Suprapubic skin (tissue), 4 donors: Measurements from ENCODE around the gene RRP1. TPM values are rescaled to one million over a fixed set of nuclear protein-coding genes. Genes with fewer than 3 reads are reported as not detected.

Experiments used
- DNase-seq, 2 donors: peaks; one replicate each; pipeline ENCODE4 v3.0.0-alpha.2; 2019; ENCODE audit warnings: low spot score in 2 of 2
- H3K27ac ChIP-seq: fragments of 200-600 bp; sonication (generic); one replicate; pipeline ENCODE4 v1.5.1; 2019
- H3K27me3 ChIP-seq: fragments of 200-600 bp; sonication (generic); one replicate; pipeline ENCODE4 v1.5.1; 2019
- H3K36me3 ChIP-seq: fragments of 200-600 bp; sonication (generic); one replicate; pipeline ENCODE4 v1.5.1; 2019
- H3K4me1 ChIP-seq: fragments of 200-600 bp; sonication (generic); one replicate; pipeline ENCODE4 v1.5.1; 2019
- H3K4me3 ChIP-seq: fragments of 200-600 bp; sonication (generic); one replicate; pipeline ENCODE4 v1.5.1; 2019; ENCODE audit warnings: mild to moderate bottlenecking
- H3K9me3 ChIP-seq: fragments of 200-600 bp; sonication (generic); one replicate; pipeline ENCODE4 v1.5.1; 2019
- EP300 ChIP-seq: sonication (generic); formaldehyde crosslinking; IDR thresholded peaks from one replicate; pipeline ENCODE4 v1.6.1; 2017; ENCODE audit warnings: antibody characterized with exemption
- POLR2A ChIP-seq, 2 donors: fragments of 450-650 bp; IDR thresholded peaks; one replicate each; pipeline ENCODE4 v1.6.1; 2017; ENCODE audit warnings: antibody characterized with exemption in 2 of 2, mild to moderate bottlenecking in 2 of 2, moderate library complexity in 2 of 2
- POLR2AphosphoS5 ChIP-seq, 3 donors: sonication (generic); formaldehyde crosslinking; IDR thresholded peaks; one replicate each; pipeline ENCODE4 v1.6.1; 2017; ENCODE audit warnings: antibody characterized with exemption in 3 of 3
- WGBS: methylation state at CpG from one replicate; pipeline ENCODE4 v1.1.5; 2018; 5-methylcytosine and 5-hydroxymethylcytosine counted together
- total RNA-seq, 4 donors: library from RNA; depleted of rRNA; stranded (reverse); fragments of >200 nt; gene quantifications; one replicate each; pipeline ENCODE4 v1.1.0, GENCODE V29; 2016
- TF ChIP-seq, protein P1 (sequence below), 2 donors: fragments of 200-600 bp in 1 of 2; fragments of 450-650 bp in 1 of 2; sonication (generic) in 1 of 2; IDR thresholded peaks; one replicate each; pipeline ENCODE4 v1.5.1; 2016 to 2019; ENCODE audit warnings: antibody characterized with exemption in 2 of 2, mild to moderate bottlenecking in 1 of 2, moderate library complexity in 1 of 2

RRP1 gene
- total RNA-seq, 4 donors from 2014 or later = 22.5 to 34.6 (median 28.4) TPM

GRCh38 chr21:43829575-43830119 is 40.3 kb downstream of the RRP1 start:
- 57% methylated on average over 20 of the region's 22 CpGs for WGBS
- no peaks in the 10 kb centered on the region for H3K36me3 ChIP-seq
- H3K9me3 ChIP-seq = no peaks in the 10 kb centered on the region
- no peak overlapping the region for H3K4me3 ChIP-seq
- no peak overlapping the region for H3K27ac ChIP-seq
- TF ChIP-seq EP300 = no peak
- TF ChIP-seq, protein P1, sequence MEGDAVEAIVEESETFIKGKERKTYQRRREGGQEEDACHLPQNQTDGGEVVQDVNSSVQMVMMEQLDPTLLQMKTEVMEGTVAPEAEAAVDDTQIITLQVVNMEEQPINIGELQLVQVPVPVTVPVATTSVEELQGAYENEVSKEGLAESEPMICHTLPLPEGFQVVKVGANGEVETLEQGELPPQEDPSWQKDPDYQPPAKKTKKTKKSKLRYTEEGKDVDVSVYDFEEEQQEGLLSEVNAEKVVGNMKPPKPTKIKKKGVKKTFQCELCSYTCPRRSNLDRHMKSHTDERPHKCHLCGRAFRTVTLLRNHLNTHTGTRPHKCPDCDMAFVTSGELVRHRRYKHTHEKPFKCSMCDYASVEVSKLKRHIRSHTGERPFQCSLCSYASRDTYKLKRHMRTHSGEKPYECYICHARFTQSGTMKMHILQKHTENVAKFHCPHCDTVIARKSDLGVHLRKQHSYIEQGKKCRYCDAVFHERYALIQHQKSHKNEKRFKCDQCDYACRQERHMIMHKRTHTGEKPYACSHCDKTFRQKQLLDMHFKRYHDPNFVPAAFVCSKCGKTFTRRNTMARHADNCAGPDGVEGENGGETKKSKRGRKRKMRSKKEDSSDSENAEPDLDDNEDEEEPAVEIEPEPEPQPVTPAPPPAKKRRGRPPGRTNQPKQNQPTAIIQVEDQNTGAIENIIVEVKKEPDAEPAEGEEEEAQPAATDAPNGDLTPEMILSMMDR (IDR thresholded peaks at IDR 0.05) = no peak
- TF ChIP-seq POLR2A (IDR thresholded peaks at IDR 0.05) = no peak
- TF ChIP-seq POLR2AphosphoS5 (IDR thresholded peaks at IDR 0.05) = no peak
- peaks cover 17% of the 10 kb centered on the region for H3K4me1 ChIP-seq
- peaks cover 17% of the 10 kb centered on the region for H3K27me3 ChIP-seq
- no peak for DNase-seq

DNA sequence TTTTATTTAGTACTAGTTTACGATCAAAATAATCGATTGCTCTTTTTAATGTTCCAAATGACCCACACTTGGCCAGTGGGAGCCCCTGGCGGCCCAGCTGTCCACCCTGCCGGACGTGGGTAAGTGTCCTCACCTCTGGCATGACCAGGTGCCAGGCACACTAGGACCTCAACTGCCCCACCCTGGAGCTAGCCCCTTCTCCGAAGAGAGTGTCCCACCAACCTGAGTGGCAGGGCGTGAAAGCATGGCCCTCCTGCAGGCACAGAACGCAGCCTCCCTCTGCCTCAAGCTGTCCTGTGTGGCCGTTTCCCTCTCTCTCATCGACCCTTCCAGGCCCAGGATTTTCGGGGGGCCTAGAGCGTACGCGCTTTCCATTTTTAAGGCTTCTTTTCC is 42.8 kb downstream of the RRP1 start:
- WGBS = 90% methylated on average over 14 of the region's 14 CpGs
- peaks cover 20% of the 10 kb centered on the region for H3K27me3 ChIP-seq

DNA sequence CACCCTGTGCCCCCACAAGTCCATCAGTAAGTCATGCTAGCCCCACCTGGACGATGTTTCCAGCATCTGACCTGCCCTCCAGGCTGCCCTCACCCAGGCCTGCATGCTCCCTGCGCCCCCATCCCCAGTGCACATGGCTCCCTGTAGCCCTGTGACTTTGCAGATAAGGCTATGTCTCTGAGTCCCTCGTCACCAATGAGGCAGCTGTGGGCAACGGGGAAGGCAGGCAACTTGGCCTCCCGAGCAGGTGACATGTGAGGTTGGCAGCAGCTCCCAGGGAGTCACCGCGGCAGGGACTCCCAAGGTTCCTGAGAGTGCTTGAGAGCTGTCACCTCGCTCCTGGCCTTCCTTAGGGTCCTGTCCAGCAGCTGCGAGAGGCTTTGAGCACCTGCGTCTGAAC is 43.3 kb downstream of the RRP1 start:
- DNase-seq = no peak
- Histone ChIP-seq H3K27ac (no peak overlapping the region), H3K9me3 (no peaks in the 10 kb centered on the region), H3K4me1 (no peaks in the 10 kb centered on the region), H3K27me3 (peaks cover 20% of the 10 kb centered on the region), H3K4me3 (no peak overlapping the region), H3K36me3 (no peaks in the 10 kb centered on the region)
- 82% methylated on average over 5 of the region's 10 CpGs for WGBS
- no peak for TF ChIP-seq POLR2AphosphoS5 (IDR thresholded peaks at IDR 0.05)
- TF ChIP-seq EP300 = no peak
- TF ChIP-seq POLR2A (IDR thresholded peaks at IDR 0.05) = no peak
- TF ChIP-seq, protein P1 (IDR thresholded peaks at IDR 0.05) = no peak

More for the DNA sequence above, 42.8 kb downstream of the RRP1 start:
- DNase-seq = no peak
- Histone ChIP-seq H3K4me3 (no peak overlapping the region), H3K36me3 (no peaks in the 10 kb centered on the region), H3K27ac (no peak overlapping the region), H3K9me3 (no peaks in the 10 kb centered on the region), H3K4me1 (no peaks in the 10 kb centered on the region)
- no peak for TF ChIP-seq POLR2AphosphoS5 (IDR thresholded peaks at IDR 0.05)
- TF ChIP-seq, protein P1 (IDR thresholded peaks at IDR 0.05) = no peak
- no peak for TF ChIP-seq EP300
- TF ChIP-seq POLR2A (IDR thresholded peaks at IDR 0.05) = no peak

DNA sequence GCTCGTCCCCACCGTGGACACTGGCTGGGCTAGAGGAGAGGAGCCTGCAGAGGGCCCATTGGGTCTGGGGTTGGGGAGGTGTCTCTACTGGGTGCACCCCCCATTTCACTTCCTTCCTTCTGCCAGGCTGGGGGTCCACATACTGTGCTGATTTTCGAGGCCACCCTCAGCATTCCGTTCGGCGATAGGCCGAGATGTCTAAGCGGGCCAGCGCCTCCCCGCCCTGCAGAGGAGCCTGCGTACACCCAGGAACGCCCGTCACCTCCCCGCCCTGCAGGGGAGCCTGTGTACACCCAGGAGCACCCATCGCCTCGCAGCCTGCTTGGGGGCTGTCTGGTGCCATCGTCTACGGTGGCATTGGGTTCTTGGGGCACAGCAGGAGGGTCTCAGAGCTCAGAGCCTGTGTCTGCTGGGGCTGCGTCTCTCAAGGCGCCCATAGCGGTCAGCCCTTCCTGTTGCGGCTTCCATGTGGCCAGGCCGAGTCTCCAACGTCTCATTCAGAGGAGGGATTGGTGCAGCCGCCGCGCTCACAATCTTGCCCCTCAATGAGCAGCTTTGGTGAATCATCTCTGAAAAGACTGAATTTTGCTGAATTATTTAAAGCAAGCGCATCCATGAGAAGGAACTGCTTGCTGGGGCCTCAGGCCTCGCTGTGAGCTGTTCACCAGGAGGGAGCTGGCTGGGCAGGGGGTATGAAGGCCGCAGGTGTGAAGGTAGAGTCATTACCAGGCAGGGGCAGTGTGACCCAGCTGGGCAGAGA is 44.9 kb downstream of the RRP1 start:
- no peaks in the 10 kb centered on the region for H3K4me1 ChIP-seq
- 82% methylated on average over 15 of the region's 30 CpGs for WGBS
- DNase-seq = no peak
- H3K27me3 ChIP-seq = peaks cover 20% of the 10 kb centered on the region
- H3K36me3 ChIP-seq = no peaks in the 10 kb centered on the region
- H3K27ac ChIP-seq = no peak overlapping the region
- no peak overlapping the region for H3K4me3 ChIP-seq
- no peaks in the 10 kb centered on the region for H3K9me3 ChIP-seq
- TF ChIP-seq POLR2AphosphoS5 (IDR thresholded peaks at IDR 0.05) = no peak
- TF ChIP-seq, protein P1 (IDR thresholded peaks at IDR 0.05) = no peak

- WGBS = 45% methylated on average over 15 of the region's 15 CpGs
- Histone ChIP-seq H3K36me3 (no peaks in the 10 kb centered on the region), H3K4me1 (no peaks in the 10 kb centered on the region), H3K27ac (no peak overlapping the region), H3K4me3 (no peak overlapping the region), H3K9me3 (no peaks in the 10 kb centered on the region), H3K27me3 (peaks cover 14% of the 10 kb centered on the region)
- no peak for DNase-seq
- no peak for TF ChIP-seq POLR2A (IDR thresholded peaks at IDR 0.05)
Measured at GRCh38 chr21:43835050-43835449, 45.7 kb downstream of the RRP1 start.
